ENCODE measurements around the gene ITGB5.

GRCh38 chr3:124895756-124896155 lies 8.6 kb upstream of the ITGB5 start:
- TF ChIP-seq CTCF (conservative IDR thresholded peaks at IDR 0.05; ENCODE audit: low read depth, low read length): no peak
- no peak for TF ChIP-seq EZH2phosphoT487 (IDR thresholded peaks at IDR 0.05; ENCODE audit: borderline replicate concordance, low read length)
